IPS-18c (cell line): Measurements from ENCODE around the gene PCDHA13.
A peak's percentile ranks its signal among the peaks of the same experiment; 100 is the strongest.

Source experiments
- H3K4me3 ChIP-seq: 2 replicates; pipeline ENCODE4 v1.7.0; 2013; ENCODE audit warnings: low read depth, mild to moderate bottlenecking, low read length, moderate library complexity; ENCODE audit not compliant: insufficient read depth
- H3K9me3 ChIP-seq: one replicate; pipeline ENCODE4 v1.6.1; 2013; ENCODE audit warnings: mild to moderate bottlenecking, low read length, moderate library complexity; ENCODE audit not compliant: control insufficient read depth, insufficient read depth

Gene PCDHA13

DNA sequence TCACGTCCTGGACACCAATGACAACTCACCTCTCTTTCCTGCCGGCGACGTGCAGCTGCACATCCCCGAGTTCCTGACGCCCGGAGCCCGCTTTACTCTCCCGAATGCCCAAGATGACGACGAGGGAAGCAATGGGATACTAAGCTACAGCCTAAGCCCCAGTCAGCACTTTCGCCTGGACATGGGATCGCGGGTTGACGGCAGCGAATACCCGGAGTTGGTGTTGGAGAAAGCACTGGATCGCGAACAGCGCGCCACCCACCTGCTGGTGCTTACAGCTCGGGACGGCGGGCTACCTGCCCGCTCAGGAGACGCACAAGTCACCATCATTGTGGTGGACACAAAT is 45.3 kb downstream of the PCDHA13 start:
- Histone ChIP-seq H3K4me3 (peak overlapping the region; percentile 79), H3K9me3 (peaks cover 3% of the 10 kb centered on the region)
